GM21526 (cell line): ENCODE results near the gene DENND5A.
"Not testable (repeated sequence)": the region's sequence is repeated elsewhere in the genome, so short reads cannot be mapped to it uniquely, and the experiment has no call there.

Source experiments
- ATAC-seq: cut with Tn5 transposase; IDR thresholded peaks from one replicate; pipeline ENCODE4 v1.9.1; 2021; ENCODE audit warnings: moderate library complexity; ENCODE audit not compliant: unreplicated experiment, low FRiP score

The DENND5A gene

GRCh38 chr11:9109858-9110731, 155.1 kb downstream of the DENND5A start:
- no peak for ATAC-seq

- no peak for ATAC-seq
Measured at GRCh38 chr11:9104580-9104979, 160.6 kb downstream of the DENND5A start.

- ATAC-seq = no peak
Measured at GRCh38 chr11:9103542-9104276, 161.4 kb downstream of the DENND5A start.

- ATAC-seq = no peak
Measured at GRCh38 chr11:9099617-9100016, 165.5 kb downstream of the DENND5A start.

- not testable (repeated sequence) for ATAC-seq
Measured at GRCh38 chr11:9098455-9098854, 166.7 kb downstream of the DENND5A start.

GRCh38 chr11:9097186-9097943, 167.8 kb downstream of the DENND5A start:
- ATAC-seq = not testable (repeated sequence)

- no peak for ATAC-seq
Measured at GRCh38 chr11:9096427-9096826, 168.7 kb downstream of the DENND5A start.

- ATAC-seq = no peak
Measured at GRCh38 chr11:9095421-9095820, 169.7 kb downstream of the DENND5A start.

- no peak for ATAC-seq
Measured at GRCh38 chr11:9094420-9094819, 170.7 kb downstream of the DENND5A start.

GRCh38 chr11:9092853-9093778, 172.0 kb downstream of the DENND5A start:
- no peak for ATAC-seq

GRCh38 chr11:9092072-9092471, 173.1 kb downstream of the DENND5A start:
- no peak for ATAC-seq

GRCh38 chr11:9091044-9091922, 173.9 kb downstream of the DENND5A start, which contains the start of gene SCUBE2:
Gene SCUBE2 (minus strand): TSS chr11:9091599. CDS start chr11:9091528, 71 bp downstream.
- ATAC-seq = no peak

- no peak for ATAC-seq
Measured at GRCh38 chr11:9090488-9091043, 174.6 kb downstream of the DENND5A start.

- ATAC-seq = no peak
Measured at GRCh38 chr11:9089636-9090035, 175.5 kb downstream of the DENND5A start.

- ATAC-seq = no peak
Measured at GRCh38 chr11:9089061-9089460, 176.1 kb downstream of the DENND5A start.
